Placental pericyte (primary cell): ENCODE results near the gene SPDYE5. TPM values are rescaled to one million over a fixed set of nuclear protein-coding genes. Genes with fewer than 3 reads are reported as not detected.

Experiments used
- small RNA-seq: library from RNA; depleted of rRNA; stranded (forward); fragments of <200 nt; gene quantifications from one replicate; pipeline ENCODE3, GENCODE V24; 2012; ENCODE audit warnings: low replicate concordance
- total RNA-seq: library from RNA; depleted of rRNA; stranded (reverse); fragments of >200 nt; gene quantifications from 2 replicates; pipeline ENCODE4 v1.2.3, GENCODE V29; 2012

The SPDYE5 gene
- not detected in 2 replicates for total RNA-seq

DNA sequence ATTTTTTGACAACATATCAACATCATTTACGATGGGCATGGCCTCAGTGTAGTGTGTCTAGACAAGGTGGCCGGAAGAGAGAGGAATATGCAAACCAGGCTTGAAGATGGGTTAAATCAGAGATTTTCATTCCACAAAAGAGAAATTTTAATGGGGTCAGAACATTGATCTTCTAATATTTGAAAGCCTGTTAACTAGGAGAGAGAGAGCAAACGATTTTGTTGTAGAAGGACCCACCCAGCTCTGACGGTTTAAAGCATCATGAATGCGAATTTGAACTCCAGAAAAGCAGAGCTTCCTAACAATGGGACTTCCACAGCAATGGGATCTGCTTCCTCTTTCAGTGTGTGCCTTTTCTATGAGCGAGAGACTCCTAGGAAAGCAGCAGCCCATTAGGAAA lies at the start of gene SPDYE5:
Gene SPDYE5, plus strand, starts transcription at position 301 of the 400 bp plus-strand sequence. CDS start 1,728 bp downstream, outside the sequence.

GRCh38 chr7:75485979-75486643 lies 6.0 kb upstream of the SPDYE5 start, which contains the start of gene POM121C:
Gene POM121C (minus strand): TSS chr7:75486299. CDS start chr7:75441496, 44,803 bp downstream.

Small RNAs within 50 kb of the gene (small RNA-seq; reads per million reads assigned to genes)
- gene AC211429.1 (not detected), gene RF00019 (not detected)

Other genes with a start within 250 kb of the SPDYE5 start
- 0.22 and 0.29 TPM in 2 replicates for gene TRIM73, start 96.7 kb upstream of the SPDYE5 start, total RNA-seq
- gene POM121C, start 6.0 kb upstream of the SPDYE5 start, total RNA-seq, result 13.3 and 16.6 TPM in 2 replicates
- 18.4 and 22.3 TPM in 2 replicates for gene HIP1, start 246.6 kb downstream of the SPDYE5 start, total RNA-seq